HepG2 (cell line): ENCODE data around the gene HOXA6. TPM values are rescaled to one million over a fixed set of nuclear protein-coding genes. Genes with fewer than 3 reads are reported as not detected.

Source experiments
- ELF1 ChIP-seq: sonication (generic); formaldehyde crosslinking; IDR thresholded peaks from 2 replicates; pipeline ENCODE4 v1.4.0; 2020; ENCODE audit warnings: missing genetic modification reagents
- ELF4 ChIP-seq: sonication (generic); formaldehyde crosslinking; IDR thresholded peaks from 2 replicates; pipeline ENCODE4 v1.5.0; 2020; ENCODE audit warnings: missing genetic modification reagents, mild to moderate bottlenecking, moderate library complexity, borderline replicate concordance
- KDM4B ChIP-seq: sonication (generic); formaldehyde crosslinking; IDR thresholded peaks from 2 replicates; pipeline ENCODE4 v1.4.0; 2020; ENCODE audit warnings: missing genetic modification reagents
- KDM5A ChIP-seq: fragments of 200-600 bp; sonication (generic); IDR thresholded peaks from 2 replicates; pipeline ENCODE4 v1.7.0; 2018; ENCODE audit warnings: antibody characterized with exemption, mild to moderate bottlenecking, low read length, borderline replicate concordance
- MAFG ChIP-seq: sonication (generic); formaldehyde crosslinking; IDR thresholded peaks from 2 replicates; pipeline ENCODE4 v1.5.1; 2020; ENCODE audit warnings: mild to moderate bottlenecking, missing genetic modification reagents
- POGZ ChIP-seq: sonication (generic); formaldehyde crosslinking; IDR thresholded peaks from 2 replicates; pipeline ENCODE4 v1.4.0; 2020; ENCODE audit warnings: mild to moderate bottlenecking, missing genetic modification reagents
- RAD21 ChIP-seq: fragments of 450-650 bp; formaldehyde crosslinking; IDR thresholded peaks from 2 replicates; pipeline ENCODE4 v1.5.0; 2020; ENCODE audit warnings: mild to moderate bottlenecking
- RXRB ChIP-seq: IDR thresholded peaks from 2 replicates; pipeline ENCODE4 v1.6.1; 2016; ENCODE audit warnings: borderline replicate concordance, missing genetic modification reagents, missing compliant biosample characterization
- TAF1 ChIP-seq: sonication (generic); formaldehyde crosslinking; IDR thresholded peaks from 2 replicates; pipeline ENCODE4 v1.4.0; 2020; ENCODE audit warnings: missing genetic modification reagents
- ZBTB38 ChIP-seq: sonication (generic); formaldehyde crosslinking; IDR thresholded peaks from 2 replicates; pipeline ENCODE4 v1.5.1; 2020; ENCODE audit warnings: mild to moderate bottlenecking, missing genetic modification reagents
- ZFY ChIP-seq: sonication (generic); formaldehyde crosslinking; IDR thresholded peaks from 2 replicates; pipeline ENCODE4 v1.4.0; 2020; ENCODE audit warnings: missing genetic modification reagents
- ZNF138 ChIP-seq: sonication (generic); formaldehyde crosslinking; IDR thresholded peaks from 2 replicates; pipeline ENCODE4 v1.5.0; 2020; ENCODE audit warnings: mild to moderate bottlenecking, low read depth, missing genetic modification reagents
- ZNF205 ChIP-seq: IDR thresholded peaks from 2 replicates; pipeline ENCODE4 v1.6.1; 2018; ENCODE audit warnings: missing biosample characterization, missing genetic modification reagents
- ZNF317 ChIP-seq: sonication (generic); formaldehyde crosslinking; IDR thresholded peaks from 2 replicates; pipeline ENCODE4 v1.5.0; 2020; ENCODE audit warnings: mild to moderate bottlenecking, missing genetic modification reagents
- ZNF326 ChIP-seq: sonication (generic); formaldehyde crosslinking; IDR thresholded peaks from 2 replicates; pipeline ENCODE4 v1.4.0; 2020; ENCODE audit warnings: missing genetic modification reagents, borderline replicate concordance
- ZNF333 ChIP-seq: sonication (generic); formaldehyde crosslinking; IDR thresholded peaks from 2 replicates; pipeline ENCODE4 v1.4.0; 2020; ENCODE audit warnings: mild to moderate bottlenecking, missing genetic modification reagents, borderline replicate concordance
- ZNF598 ChIP-seq: sonication (generic); formaldehyde crosslinking; IDR thresholded peaks from 2 replicates; pipeline ENCODE4 v1.5.1; 2020; ENCODE audit warnings: mild to moderate bottlenecking, missing genetic modification reagents, borderline replicate concordance
- ZNF614 ChIP-seq: IDR thresholded peaks from 2 replicates; pipeline ENCODE4 v1.6.1; 2018; ENCODE audit warnings: missing biosample characterization, missing genetic modification reagents, inconsistent platforms, borderline replicate concordance
- ZNF772 ChIP-seq: sonication (generic); formaldehyde crosslinking; IDR thresholded peaks from 2 replicates; pipeline ENCODE4 v1.5.0; 2020; ENCODE audit warnings: mild to moderate bottlenecking, missing genetic modification reagents
- ZNF800 ChIP-seq: sonication (generic); formaldehyde crosslinking; IDR thresholded peaks from 2 replicates; pipeline ENCODE4 v1.4.0; 2020; ENCODE audit warnings: missing genetic modification reagents
- polyA plus RNA-seq, 8 experiments: library from polyadenylated mRNA; depleted of rRNA in 3 of 8; stranded (reverse) in 7 of 8; unstranded in 1 of 8; fragments of >200 nt; fragmentation: Illumina TruSeq in 4 of 8; extraction: Trizol in 4 of 8; gene quantifications; 2 replicates each; pipeline versions ENCODE4 v1.2.1 to v1.2.3, GENCODE V29; 2011 to 2016; ENCODE audit warnings: low read depth in 4 of 8, missing spikeins in 1 of 8, mixed read lengths in 1 of 8; ENCODE audit not compliant: insufficient read depth in 1 of 8
- total RNA-seq, 5 experiments: library from RNA; depleted of rRNA; stranded (reverse); fragments of >200 nt; fragmentation: Illumina TruSeq; extraction: Trizol; gene quantifications; 2 replicates each; pipeline ENCODE4 v1.2.3, GENCODE V29; 2016; ENCODE audit warnings: low read depth in 1 of 5
- TF ChIP-seq, protein P1 (sequence below): sonication (generic); formaldehyde crosslinking; conservative IDR thresholded peaks from 2 replicates; pipeline ENCODE4 v1.4.0; 2020; ENCODE audit warnings: missing genetic modification reagents
- TF ChIP-seq, protein P2 (sequence below): sonication (generic); formaldehyde crosslinking; IDR thresholded peaks from 2 replicates; pipeline ENCODE4 v1.5.1; 2020; ENCODE audit warnings: mild to moderate bottlenecking, missing genetic modification reagents, moderate library complexity

Gene HOXA6
- total and polyA plus RNA-seq, 2 of the 13 experiments (the other 11 are each of a cell fraction or from before 2014, with no cell fraction given) = 1.3 to 1.5 TPM

- TF ChIP-seq ZNF317 = peak; percentile 72; the same call in 1 of the 2 replicates
- TF ChIP-seq ZNF800 (CRISPR knock-in tag) = no peak
- TF ChIP-seq TAF1 (CRISPR knock-in tag) = peak; percentile 75
- TF ChIP-seq ZNF614 (CRISPR knock-in tag) = no peak
- TF ChIP-seq ZBTB38 (CRISPR knock-in tag) = peak; percentile 95; the same call in 1 of the 2 replicates
- peak; percentile 61 for TF ChIP-seq RXRB (CRISPR knock-in tag)
- TF ChIP-seq POGZ = peak; percentile 91
- TF ChIP-seq ZNF138 (CRISPR knock-in tag) = no peak
- peak; percentile 75; the same call in 1 of the 2 replicates for TF ChIP-seq ZNF598
- TF ChIP-seq, protein P1, sequence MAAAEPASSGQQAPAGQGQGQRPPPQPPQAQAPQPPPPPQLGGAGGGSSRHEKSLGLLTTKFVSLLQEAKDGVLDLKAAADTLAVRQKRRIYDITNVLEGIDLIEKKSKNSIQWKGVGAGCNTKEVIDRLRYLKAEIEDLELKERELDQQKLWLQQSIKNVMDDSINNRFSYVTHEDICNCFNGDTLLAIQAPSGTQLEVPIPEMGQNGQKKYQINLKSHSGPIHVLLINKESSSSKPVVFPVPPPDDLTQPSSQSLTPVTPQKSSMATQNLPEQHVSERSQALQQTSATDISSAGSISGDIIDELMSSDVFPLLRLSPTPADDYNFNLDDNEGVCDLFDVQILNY (CRISPR knock-in tag) = 0 out of 2 replicates have a peak, but pooled peaks have one; percentile 22
- 0 out of 2 replicates have a peak, but pooled peaks have one; percentile 33 for TF ChIP-seq ZNF205 (CRISPR knock-in tag)
- TF ChIP-seq ZFY (CRISPR knock-in tag) = peak; percentile 74
- TF ChIP-seq ELF1 (CRISPR knock-in tag) = peak; percentile 89
- peak; percentile 50; the same call in 1 of the 2 replicates for TF ChIP-seq RAD21 (CRISPR knock-in tag)
- TF ChIP-seq MAFG (CRISPR knock-in tag) = no peak
- no peak for TF ChIP-seq KDM4B (CRISPR knock-in tag)
- peak; percentile 54; the same call in 1 of the 2 replicates for TF ChIP-seq KDM5A
- peak; percentile 42; the same call in 1 of the 2 replicates for TF ChIP-seq ZNF333 (CRISPR knock-in tag)
- TF ChIP-seq ZNF326 = no peak
- 0 out of 2 replicates have a peak, but pooled peaks have one; percentile 28 for TF ChIP-seq ZNF772 (CRISPR knock-in tag)
- TF ChIP-seq ELF4 (CRISPR knock-in tag) = peak; percentile 41; the same call in 1 of the 2 replicates
- TF ChIP-seq, protein P2, sequence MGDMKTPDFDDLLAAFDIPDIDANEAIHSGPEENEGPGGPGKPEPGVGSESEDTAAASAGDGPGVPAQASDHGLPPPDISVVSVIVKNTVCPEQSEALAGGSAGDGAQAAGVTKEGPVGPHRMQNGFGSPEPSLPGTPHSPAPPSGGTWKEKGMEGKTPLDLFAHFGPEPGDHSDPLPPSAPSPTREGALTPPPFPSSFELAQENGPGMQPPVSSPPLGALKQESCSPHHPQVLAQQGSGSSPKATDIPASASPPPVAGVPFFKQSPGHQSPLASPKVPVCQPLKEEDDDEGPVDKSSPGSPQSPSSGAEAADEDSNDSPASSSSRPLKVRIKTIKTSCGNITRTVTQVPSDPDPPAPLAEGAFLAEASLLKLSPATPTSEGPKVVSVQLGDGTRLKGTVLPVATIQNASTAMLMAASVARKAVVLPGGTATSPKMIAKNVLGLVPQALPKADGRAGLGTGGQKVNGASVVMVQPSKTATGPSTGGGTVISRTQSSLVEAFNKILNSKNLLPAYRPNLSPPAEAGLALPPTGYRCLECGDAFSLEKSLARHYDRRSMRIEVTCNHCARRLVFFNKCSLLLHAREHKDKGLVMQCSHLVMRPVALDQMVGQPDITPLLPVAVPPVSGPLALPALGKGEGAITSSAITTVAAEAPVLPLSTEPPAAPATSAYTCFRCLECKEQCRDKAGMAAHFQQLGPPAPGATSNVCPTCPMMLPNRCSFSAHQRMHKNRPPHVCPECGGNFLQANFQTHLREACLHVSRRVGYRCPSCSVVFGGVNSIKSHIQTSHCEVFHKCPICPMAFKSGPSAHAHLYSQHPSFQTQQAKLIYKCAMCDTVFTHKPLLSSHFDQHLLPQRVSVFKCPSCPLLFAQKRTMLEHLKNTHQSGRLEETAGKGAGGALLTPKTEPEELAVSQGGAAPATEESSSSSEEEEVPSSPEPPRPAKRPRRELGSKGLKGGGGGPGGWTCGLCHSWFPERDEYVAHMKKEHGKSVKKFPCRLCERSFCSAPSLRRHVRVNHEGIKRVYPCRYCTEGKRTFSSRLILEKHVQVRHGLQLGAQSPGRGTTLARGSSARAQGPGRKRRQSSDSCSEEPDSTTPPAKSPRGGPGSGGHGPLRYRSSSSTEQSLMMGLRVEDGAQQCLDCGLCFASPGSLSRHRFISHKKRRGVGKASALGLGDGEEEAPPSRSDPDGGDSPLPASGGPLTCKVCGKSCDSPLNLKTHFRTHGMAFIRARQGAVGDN (CRISPR knock-in tag) = peak; percentile 95
These were observed 16.8 kb downstream of the HOXA6 start, which contains the start of gene HOXA4 (continued) for GRCh38 chr7:27130540-27131389.
